Stimulated activated CD8-positive, alpha-beta memory T cell treated with anti-CD3 and anti-CD28 coated beads, Interleukin-15, amount 100 ng/mL, for 48 hours (primary cell): ENCODE measurements around the gene SVEP1.
"Not testable (repeated sequence)": the region's sequence is repeated elsewhere in the genome, so short reads cannot be mapped to it uniquely, and the experiment has no call there.

Source experiments
- DNase-seq, 2 donors: peaks; one replicate each; pipeline ENCODE4 v3.0.0-alpha.2; 2020; ENCODE audit warnings: low read depth in 2 of 2

SVEP1 gene

GRCh38 chr9:110444911-110445310, 134.6 kb downstream of the SVEP1 start:
- DNase-seq: no peak

- DNase-seq: no peak
These were observed 135.7 kb downstream of the SVEP1 start for GRCh38 chr9:110443866-110444220.

GRCh38 chr9:110443146-110443865, 136.2 kb downstream of the SVEP1 start:
- DNase-seq: no peak

- no peak for DNase-seq
These were observed 138.7 kb downstream of the SVEP1 start for GRCh38 chr9:110440796-110441195.

GRCh38 chr9:110440172-110440571, 139.4 kb downstream of the SVEP1 start:
- no peak for DNase-seq

- no peak for DNase-seq
These were observed 147.3 kb downstream of the SVEP1 start for GRCh38 chr9:110432253-110432652.

GRCh38 chr9:110429453-110429852, 150.1 kb downstream of the SVEP1 start:
- DNase-seq: no peak

GRCh38 chr9:110427497-110428104, 151.9 kb downstream of the SVEP1 start:
- no peak for DNase-seq

GRCh38 chr9:110426052-110426709, 153.4 kb downstream of the SVEP1 start:
- DNase-seq: no peak

GRCh38 chr9:110414471-110414870, 165.1 kb downstream of the SVEP1 start:
- DNase-seq: no peak

- DNase-seq: no peak
These were observed 168.6 kb downstream of the SVEP1 start for GRCh38 chr9:110410961-110411360.

- no peak for DNase-seq
These were observed 170.9 kb downstream of the SVEP1 start for GRCh38 chr9:110408598-110408997.

GRCh38 chr9:110405858-110406443, 173.6 kb downstream of the SVEP1 start:
- DNase-seq: no peak

GRCh38 chr9:110404473-110404872, 175.1 kb downstream of the SVEP1 start:
- no peak for DNase-seq

- DNase-seq: no peak
These were observed 179.6 kb downstream of the SVEP1 start for GRCh38 chr9:110399983-110400382.

- not testable (repeated sequence) for DNase-seq
These were observed 180.5 kb downstream of the SVEP1 start for GRCh38 chr9:110398992-110399391.

- no peak for DNase-seq
These were observed 187.6 kb downstream of the SVEP1 start for GRCh38 chr9:110391826-110392485.

- no peak for DNase-seq
These were observed 190.3 kb downstream of the SVEP1 start for GRCh38 chr9:110389148-110389750.

- DNase-seq: no peak
These were observed 196.1 kb downstream of the SVEP1 start for GRCh38 chr9:110383491-110383890.

- DNase-seq: no peak
These were observed 196.8 kb downstream of the SVEP1 start for GRCh38 chr9:110382731-110383130.

- DNase-seq: no peak
These were observed 208.0 kb downstream of the SVEP1 start for GRCh38 chr9:110371411-110372007.
